HepG2 (cell line): Measurements from ENCODE around the gene CADPS. TPM values are rescaled to one million over a fixed set of nuclear protein-coding genes. Genes with fewer than 3 reads are reported as not detected.

Experiments
- ATAC-seq: fragments of 200-7000 bp; cut with Tn5 transposase; 3 replicates; pipeline ENCODE4 v1.9.1; 2020; ENCODE audit warnings: mild to moderate bottlenecking, moderate library complexity
- BruUV-seq: library from RNA; stranded (reverse); fragments of 400-500 nt; replicated peaks from 2 replicates; lab custom pipeline; 2021; lab: Mats Ljungman, UMichigan
- CTCF ChIA-PET: fragments of 300-600 bp; formaldehyde crosslinking; extraction: SDS; loops from one replicate; lab custom pipeline; 2021; ENCODE audit warnings: low total read pairs, inconsistent platforms, low intra/inter-chr PET ratio; lab: Yijun Ruan, JAX
- POLR2A ChIA-PET: fragments of 350-600 bp; sonication (Branson Sonifier 250); formaldehyde crosslinking; loops from one replicate; lab custom pipeline; 2020; ENCODE audit warnings: antibody characterized with exemption, inconsistent platforms; lab: Yijun Ruan, JAX
- DNase-seq: peaks from one replicate; pipeline ENCODE4 v3.0.0-alpha.2; 2015; ENCODE audit warnings: low spot score
- FAIRE-seq: peaks from 3 replicates; lab custom pipeline; 2011; peaks lifted over from hg19 to GRCh38; lab: Jason Lieb, UNC
- H2AFZ ChIP-seq: one replicate; pipeline ENCODE4 v1.6.1; 2011; ENCODE audit warnings: low read length, inconsistent platforms
- H3K27ac ChIP-seq: fragments of 300-600 bp; 3 replicates; pipeline ENCODE4 v1.8.0; 2011; ENCODE audit warnings: mixed run types, mild to moderate bottlenecking, mixed read lengths, low read length, inconsistent platforms; ENCODE audit not compliant: insufficient read depth; ENCODE audit errors: extremely low read length
- H3K27me3 ChIP-seq, 2 experiments: fragments of 200-600 bp in 1 of 2; 2 replicates in 1 of 2; 3 replicates in 1 of 2; pipeline versions ENCODE4 v1.6.0 to v1.8.0; 2011; ENCODE audit warnings: low read length in 2 of 2, mild to moderate bottlenecking in 2 of 2, moderate library complexity in 2 of 2, inconsistent platforms in 1 of 2; ENCODE audit not compliant: insufficient read depth in 2 of 2, control insufficient read depth in 1 of 2
- H3K36me3 ChIP-seq, 2 experiments: fragments of 200-600 bp in 1 of 2; replicated peaks in 1 of 2; 2 replicates in 1 of 2; 3 replicates in 1 of 2; pipeline versions ENCODE4 v1.5.1 to v1.8.0; 2011; ENCODE audit warnings: low read length in 2 of 2, inconsistent platforms in 1 of 2; ENCODE audit not compliant: insufficient read depth in 2 of 2, control insufficient read depth in 1 of 2
- H3K4me1 ChIP-seq: 2 replicates; pipeline ENCODE4 v1.5.1; 2012; ENCODE audit warnings: low read length, inconsistent platforms; ENCODE audit not compliant: insufficient read depth
- H3K4me2 ChIP-seq: 2 replicates; pipeline ENCODE4 v1.6.0; 2011; ENCODE audit warnings: low read depth, low read length, inconsistent platforms
- H3K4me3 ChIP-seq, 3 experiments: fragments of 200-600 bp in 1 of 3; sonication (generic), shearing (Covaris generic) in 1 of 3; replicated peaks in 1 of 3; 2 replicates each; pipeline ENCODE4 v1.5.1; 2011 to 2016; ENCODE audit warnings: low read length in 3 of 3, inconsistent platforms in 2 of 3, low read depth in 2 of 3, mild to moderate bottlenecking in 2 of 3, control low read depth in 1 of 3, mixed read lengths in 1 of 3; ENCODE audit not compliant: insufficient read depth in 1 of 3
- H3K79me2 ChIP-seq: one replicate; pipeline ENCODE4 v1.6.1; 2011; ENCODE audit warnings: low read length, inconsistent platforms; ENCODE audit not compliant: insufficient read depth
- H3K9ac ChIP-seq: 2 replicates; pipeline ENCODE4 v1.6.0; 2011; ENCODE audit warnings: mild to moderate bottlenecking, low read depth, low read length, inconsistent platforms; ENCODE audit not compliant: insufficient read depth
- H3K9me3 ChIP-seq: 2 replicates; pipeline ENCODE4 v1.5.1; 2012; ENCODE audit warnings: mild to moderate bottlenecking, low read length
- H4K20me1 ChIP-seq: 2 replicates; pipeline ENCODE4 v1.6.0; 2011; ENCODE audit warnings: inconsistent platforms, mild to moderate bottlenecking, low read length, moderate library complexity; ENCODE audit not compliant: insufficient read depth
- AHR ChIP-seq: IDR thresholded peaks from 2 replicates; pipeline ENCODE4 v1.6.1; 2018; ENCODE audit warnings: missing genetic modification reagents, missing compliant biosample characterization
- ARNTL ChIP-seq: sonication (generic); formaldehyde crosslinking; IDR thresholded peaks from 2 replicates; pipeline ENCODE4 v1.4.0; 2020; ENCODE audit warnings: mild to moderate bottlenecking, missing genetic modification reagents
- ASH2L ChIP-seq: fragments of 300-600, 200-600 bp; sonication (generic); IDR thresholded peaks from 2 replicates; pipeline ENCODE4 v1.7.0; 2017; ENCODE audit warnings: low read depth, mild to moderate bottlenecking, moderate library complexity, mixed read lengths, low read length; ENCODE audit not compliant: insufficient read length
- BORCS8-MEF2B ChIP-seq: sonication (generic); formaldehyde crosslinking; IDR thresholded peaks from 2 replicates; pipeline ENCODE4 v1.8.0; 2022; ENCODE audit warnings: mild to moderate bottlenecking, missing genetic modification reagents
- HNRNPUL1 ChIP-seq: fragments of 200-400 bp; formaldehyde crosslinking; IDR thresholded peaks from 2 replicates; pipeline ENCODE4 v1.6.1; 2017; ENCODE audit warnings: low read depth, mild to moderate bottlenecking, low read length, moderate library complexity
- IKZF5 ChIP-seq: IDR thresholded peaks from 2 replicates; pipeline ENCODE4 v1.6.1; 2018; ENCODE audit warnings: missing genetic modification reagents, mild to moderate bottlenecking, missing compliant biosample characterization
- KLF15 ChIP-seq: sonication (generic); formaldehyde crosslinking; IDR thresholded peaks from 2 replicates; pipeline ENCODE4 v1.8.1; 2023; ENCODE audit warnings: borderline replicate concordance, mild to moderate bottlenecking, inconsistent platforms, missing genetic modification reagents, mixed read lengths
- MLLT10 ChIP-seq: sonication (generic); formaldehyde crosslinking; IDR thresholded peaks from 2 replicates; pipeline ENCODE4 v1.4.0; 2020; ENCODE audit warnings: missing genetic modification reagents
- MTERF4 ChIP-seq: sonication (generic); formaldehyde crosslinking; IDR thresholded peaks from 2 replicates; pipeline ENCODE4 v1.8.0; 2023; ENCODE audit warnings: mild to moderate bottlenecking, missing genetic modification reagents
- NBN ChIP-seq: fragments of 450-650 bp; conservative IDR thresholded peaks from 2 replicates; pipeline ENCODE4 v1.6.1; 2017
- NR2F2 ChIP-seq: IDR thresholded peaks from 2 replicates; pipeline ENCODE4 v1.6.1; 2012; ENCODE audit warnings: low read depth, inconsistent platforms, borderline replicate concordance
- POLR2AphosphoS2 ChIP-seq: IDR thresholded peaks from 2 replicates; pipeline ENCODE4 v1.6.1; 2011; ENCODE audit warnings: low read depth, low read length, improper control_type of control experiment
- SALL1 ChIP-seq: sonication (generic); formaldehyde crosslinking; IDR thresholded peaks from 2 replicates; pipeline ENCODE4 v1.8.0; 2022; ENCODE audit warnings: mild to moderate bottlenecking, missing genetic modification reagents
- THAP8 ChIP-seq: sonication (generic); formaldehyde crosslinking; IDR thresholded peaks from 2 replicates; pipeline ENCODE4 v1.5.1; 2020; ENCODE audit warnings: missing genetic modification reagents, mild to moderate bottlenecking, borderline replicate concordance
- THRA ChIP-seq: sonication (generic); formaldehyde crosslinking; IDR thresholded peaks from 2 replicates; pipeline ENCODE4 v1.4.0; 2020; ENCODE audit warnings: missing genetic modification reagents, borderline replicate concordance
- ZHX1 ChIP-seq: sonication (generic); formaldehyde crosslinking; IDR thresholded peaks from 2 replicates; pipeline ENCODE4 v1.8.1; 2022; ENCODE audit warnings: low read depth, mild to moderate bottlenecking, missing genetic modification reagents
- ZNF263 ChIP-seq: sonication (generic); formaldehyde crosslinking; IDR thresholded peaks from 2 replicates; pipeline ENCODE4 v1.4.0; 2020; ENCODE audit warnings: missing genetic modification reagents
- ZNF367 ChIP-seq: sonication (generic); formaldehyde crosslinking; IDR thresholded peaks from 2 replicates; pipeline ENCODE4 v1.4.0; 2020; ENCODE audit warnings: missing genetic modification reagents, borderline replicate concordance
- WGBS: methylation state at CpG from one replicate; pipeline ENCODE4 v1.1.6; 2017; ENCODE audit warnings: low lambda C conversion rate; 5-methylcytosine and 5-hydroxymethylcytosine counted together
- in situ Hi-C: cut with HindIII; loops from 2 replicates; pipeline ENCODE4 v1.10.0; 2017; ENCODE audit warnings: low pct_unique_long_range_greater_than_20kb; ENCODE audit not compliant: extremely low pct_ligation_motif_present
- intact Hi-C: fragments of 100-400 bp; cut with micrococcal nuclease; formaldehyde crosslinking; loops from one replicate; pipeline ENCODE4 v1.10.0; 2022; ENCODE audit not compliant: unreplicated experiment
- polyA plus RNA-seq, 8 experiments: library from polyadenylated mRNA; depleted of rRNA in 3 of 8; stranded (reverse) in 7 of 8; unstranded in 1 of 8; fragments of >200 nt; fragmentation: Illumina TruSeq in 4 of 8; extraction: Trizol in 4 of 8; gene quantifications; 2 replicates each; pipeline versions ENCODE4 v1.2.1 to v1.2.3, GENCODE V29; 2011 to 2016; ENCODE audit warnings: low read depth in 4 of 8, missing spikeins in 1 of 8, mixed read lengths in 1 of 8; ENCODE audit not compliant: insufficient read depth in 1 of 8
- total RNA-seq, 5 experiments: library from RNA; depleted of rRNA; stranded (reverse); fragments of >200 nt; fragmentation: Illumina TruSeq; extraction: Trizol; gene quantifications; 2 replicates each; pipeline ENCODE4 v1.2.3, GENCODE V29; 2016; ENCODE audit warnings: low read depth in 1 of 5

CADPS gene
- total and polyA plus RNA-seq, 2 of the 13 experiments (the other 11 are each of a cell fraction or from before 2014, with no cell fraction given): not detected

GRCh38 chr3:62436785-62437184 is 438.4 kb downstream of the CADPS start:
- TF ChIP-seq AHR (CRISPR knock-in tag) (no peak), BORCS8-MEF2B (CRISPR knock-in tag) (no peak), ARNTL (CRISPR knock-in tag) (no peak), IKZF5 (CRISPR knock-in tag) (no peak), THRA (no peak), MTERF4 (CRISPR knock-in tag) (no peak), ZNF367 (CRISPR knock-in tag) (no peak), KLF15 (CRISPR knock-in tag) (no peak), SALL1 (no peak), POLR2AphosphoS2 (no peak), ZHX1 (CRISPR knock-in tag) (no peak), ASH2L (no peak), HNRNPUL1 (no peak), MLLT10 (no peak), ZNF263 (CRISPR knock-in tag) (no peak), THAP8 (no peak), NR2F2 (no peak), NBN (no peak)

More at GRCh38 chr3:62436785-62437184, 438.4 kb downstream of the CADPS start:
- in situ Hi-C loops: no loop called here
- CTCF ChIA-PET: no interaction called here
- no peak for DNase-seq
- no peaks in the 10 kb centered on the region for H3K9me3 ChIP-seq
- H3K79me2 ChIP-seq: no peaks in the 10 kb centered on the region
- no peak overlapping the region for H3K27ac ChIP-seq
- intact Hi-C loops: no loop called here
- no TSS peak for BruUV-seq
- POLR2A ChIA-PET: no interaction called here
- H3K9ac ChIP-seq: no peak overlapping the region
- no peaks in the 10 kb centered on the region for H4K20me1 ChIP-seq
- no peaks in the 10 kb centered on the region for H3K4me1 ChIP-seq
- no peak overlapping the region for H3K4me3 ChIP-seq
- FAIRE-seq: no peak
- 11% methylated on average over 7 of the region's 7 CpGs for WGBS
- ATAC-seq: no peak
- H3K36me3 ChIP-seq: no peaks in the 10 kb centered on the region
- peaks cover 0 to 20% of the 10 kb centered on the region in 2 experiments; a peak in 2 of 5 replicates for H3K27me3 ChIP-seq
- no peak overlapping the region for H2AFZ ChIP-seq
- H3K4me2 ChIP-seq: no peak overlapping the region
